MM.1S (cell line): ENCODE results near the gene KDSR.
"Not testable (repeated sequence)": the region's sequence is repeated elsewhere in the genome, so short reads cannot be mapped to it uniquely, and the experiment has no call there.

Experiments used
- DNase-seq: peaks from one replicate; pipeline ENCODE4 v3.0.0-alpha.2; 2015
- H2AFZ ChIP-seq: fragments of 300-600 bp; sonication (generic); 2 replicates; pipeline ENCODE4 v1.6.0; 2016; ENCODE audit warnings: antibody characterized with exemption, low read length
- H3F3A ChIP-seq: fragments of 300-600 bp; sonication (generic); 2 replicates; pipeline ENCODE4 v1.6.1; 2016; ENCODE audit warnings: mild to moderate bottlenecking, antibody characterized with exemption, low read length, moderate library complexity, mixed read lengths; ENCODE audit not compliant: insufficient read depth
- H3K27ac ChIP-seq: fragments of 300-600 bp; sonication (generic); 2 replicates; pipeline ENCODE4 v1.5.1; 2016; ENCODE audit warnings: mild to moderate bottlenecking, low read length
- H3K27me3 ChIP-seq: fragments of 300-600 bp; sonication (generic); replicated peaks from 2 replicates; pipeline ENCODE4 v1.6.0; 2016; ENCODE audit warnings: low read length; ENCODE audit not compliant: insufficient read depth
- H3K36me3 ChIP-seq: fragments of 300-600 bp; sonication (generic); replicated peaks from 2 replicates; pipeline ENCODE4 v1.6.1; 2016; ENCODE audit warnings: mild to moderate bottlenecking, low read length, mixed read lengths; ENCODE audit not compliant: insufficient read depth
- H3K4me1 ChIP-seq: fragments of 300-600 bp; sonication (generic); 2 replicates; pipeline ENCODE4 v1.6.1; 2016; ENCODE audit warnings: low read length, mixed read lengths
- H3K4me2 ChIP-seq: fragments of 300-600 bp; sonication (generic); 2 replicates; pipeline ENCODE4 v1.6.0; 2016; ENCODE audit warnings: low read depth, low read length
- H3K4me3 ChIP-seq: fragments of 300-600 bp; sonication (generic); 2 replicates; pipeline ENCODE4 v1.5.1; 2016; ENCODE audit warnings: low read length, mixed read lengths
- H3K79me2 ChIP-seq: fragments of 300-600 bp; sonication (generic); 2 replicates; pipeline ENCODE4 v1.6.1; 2016; ENCODE audit warnings: mixed run types, low read length, mixed read lengths
- H3K9ac ChIP-seq: fragments of 300-600 bp; sonication (generic); 2 replicates; pipeline ENCODE4 v1.6.1; 2016; ENCODE audit warnings: low read length, mixed read lengths
- H3K9me2 ChIP-seq: fragments of 300-600 bp; sonication (generic); replicated peaks from 2 replicates; pipeline ENCODE4 v1.6.1; 2016; ENCODE audit warnings: mild to moderate bottlenecking, low read length, mixed read lengths; ENCODE audit not compliant: insufficient read depth
- H3K9me3 ChIP-seq: fragments of 300-600 bp; sonication (generic); replicated peaks from 2 replicates; pipeline ENCODE4 v1.6.1; 2016; ENCODE audit warnings: mild to moderate bottlenecking, low read length, mixed read lengths; ENCODE audit not compliant: insufficient read depth
- H4K20me1 ChIP-seq: fragments of 300-600 bp; sonication (generic); 2 replicates; pipeline ENCODE4 v1.6.1; 2016; ENCODE audit warnings: mild to moderate bottlenecking, low read length, moderate library complexity, mixed read lengths; ENCODE audit not compliant: insufficient read depth
- CTCF ChIP-seq: fragments of 300-600 bp; sonication (generic); IDR thresholded peaks from 2 replicates; pipeline ENCODE4 v1.5.1; 2016; ENCODE audit warnings: antibody characterized with exemption, low read length, mixed read lengths
- EZH2 ChIP-seq: fragments of 300-600 bp; sonication (generic); optimal IDR thresholded peaks from 2 replicates; pipeline ENCODE3; 2017; ENCODE audit warnings: low read depth, mild to moderate bottlenecking, antibody characterized with exemption, low read length, mixed read lengths
- EZH2phosphoT487 ChIP-seq: fragments of 300-600 bp; sonication (generic); IDR thresholded peaks from 2 replicates; pipeline ENCODE4 v1.6.1; 2018; ENCODE audit warnings: antibody characterized with exemption, low read length

Gene KDSR

GRCh38 chr18:63365876-63366212 is 1.2 kb downstream of the KDSR start:
- H2AFZ ChIP-seq = peak overlapping the region; percentile 94
- TF ChIP-seq EZH2phosphoT487 (no peak), CTCF (no peak), EZH2 (no peak)
- peaks cover 12% of the 10 kb centered on the region for H3F3A ChIP-seq
- no peaks in the 10 kb centered on the region for H3K36me3 ChIP-seq
- H3K27ac ChIP-seq = no peak overlapping the region
- H3K4me3 ChIP-seq = peak overlapping the region; percentile 82
- peaks cover 28% of the 10 kb centered on the region for H3K79me2 ChIP-seq
- H3K27me3 ChIP-seq = no peaks in the 10 kb centered on the region
- no peaks in the 10 kb centered on the region for H3K9me2 ChIP-seq
- H3K9ac ChIP-seq = peak overlapping the region; percentile 61
- H3K4me1 ChIP-seq = no peaks in the 10 kb centered on the region
- H4K20me1 ChIP-seq = no peaks in the 10 kb centered on the region
- H3K9me3 ChIP-seq = no peaks in the 10 kb centered on the region
- no peak for DNase-seq
- H3K4me2 ChIP-seq = peak overlapping the region; percentile 93

GRCh38 chr18:63363951-63364350 is 3.1 kb downstream of the KDSR start:
- Histone ChIP-seq H3K9me3 (no peaks in the 10 kb centered on the region), H4K20me1 (no peaks in the 10 kb centered on the region), H3K4me3 (no peak overlapping the region), H3F3A (peaks cover 12% of the 10 kb centered on the region), H2AFZ (no peak overlapping the region), H3K27ac (no peak overlapping the region), H3K4me1 (no peaks in the 10 kb centered on the region), H3K4me2 (no peak overlapping the region), H3K79me2 (peaks cover 28% of the 10 kb centered on the region), H3K9me2 (no peaks in the 10 kb centered on the region), H3K9ac (no peak overlapping the region), H3K27me3 (no peaks in the 10 kb centered on the region), H3K36me3 (no peaks in the 10 kb centered on the region)
- TF ChIP-seq EZH2 = no peak
- no peak for TF ChIP-seq EZH2phosphoT487
- no peak for TF ChIP-seq CTCF
- no peak for DNase-seq

DNA sequence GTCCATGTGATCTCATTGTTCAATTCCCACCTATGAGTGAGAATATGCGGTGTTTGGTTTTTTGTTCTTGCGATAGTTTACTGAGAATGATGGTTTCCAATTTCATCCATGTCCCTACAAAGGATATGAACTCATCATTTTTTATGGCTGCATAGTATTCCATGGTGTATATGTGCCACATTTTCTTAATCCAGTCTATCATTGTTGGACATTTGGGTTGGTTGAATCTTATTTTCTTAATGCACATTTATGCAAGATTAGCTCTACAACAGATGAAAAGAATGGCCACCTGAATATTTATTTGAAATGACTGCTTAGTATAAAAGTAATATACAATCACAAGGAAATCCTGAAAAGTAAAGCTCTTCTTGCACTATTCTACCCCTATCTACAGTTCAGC is 3.6 kb downstream of the KDSR start:
- H3K9ac ChIP-seq, H3K4me1 ChIP-seq, H3K4me3 ChIP-seq, H3K27me3 ChIP-seq, DNase-seq, H2AFZ ChIP-seq, H3K9me2 ChIP-seq, H3K4me2 ChIP-seq, H3K27ac ChIP-seq, H3K9me3 ChIP-seq, H3K36me3 ChIP-seq, H4K20me1 ChIP-seq: not testable (repeated sequence)
- H3K79me2 ChIP-seq = peaks cover 28% of the 10 kb centered on the region
- H3F3A ChIP-seq = peaks cover 12% of the 10 kb centered on the region

DNA sequence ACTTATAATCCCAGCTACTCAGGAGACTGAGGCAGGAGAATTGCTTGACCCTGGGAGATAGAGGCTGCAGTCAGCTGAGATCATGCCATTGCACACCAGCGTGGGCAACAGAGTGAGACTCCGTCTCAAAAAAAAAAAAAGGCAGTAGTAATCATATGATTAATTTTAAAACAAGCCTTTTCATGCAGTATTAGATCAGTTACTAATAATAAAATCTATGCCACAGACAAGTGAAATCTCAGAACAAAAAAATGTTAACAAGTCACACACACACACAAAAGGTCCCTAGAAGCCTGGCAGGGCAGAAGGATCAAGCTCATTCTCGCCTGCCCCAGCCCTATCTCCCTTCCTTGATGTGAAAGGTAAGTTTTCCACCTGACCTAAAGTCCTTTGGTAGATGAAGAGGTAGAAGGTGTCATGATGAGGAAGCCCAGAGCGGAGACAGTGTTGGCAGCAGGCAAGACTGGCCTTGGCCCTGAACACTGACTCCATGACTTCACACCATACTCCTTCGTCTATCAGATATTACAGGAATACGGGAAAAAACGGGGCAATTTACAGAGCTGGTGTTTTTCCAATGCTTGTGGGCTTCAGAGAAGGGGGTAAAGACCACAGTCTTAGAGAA is 10.6 kb downstream of the KDSR start:
- Histone ChIP-seq H3K79me2 (no peaks in the 10 kb centered on the region), H3K4me3 (no peak overlapping the region), H2AFZ (no peak overlapping the region), H4K20me1 (no peaks in the 10 kb centered on the region), H3K4me1 (no peaks in the 10 kb centered on the region), H3K4me2 (no peak overlapping the region), H3K9ac (no peak overlapping the region), H3K9me3 (no peaks in the 10 kb centered on the region), H3K27ac (no peak overlapping the region), H3K36me3 (peaks cover 10% of the 10 kb centered on the region; the same call in 1 of the 2 replicates), H3K9me2 (no peaks in the 10 kb centered on the region), H3F3A (no peaks in the 10 kb centered on the region), H3K27me3 (no peaks in the 10 kb centered on the region)
- no peak for TF ChIP-seq CTCF
- TF ChIP-seq EZH2phosphoT487 = no peak
- TF ChIP-seq EZH2 = no peak
- DNase-seq = no peak
